Fibroblast of peridontal ligament (primary cell): Measurements from ENCODE around the gene TF.
"Not testable (repeated sequence)": the region's sequence is repeated elsewhere in the genome, so short reads cannot be mapped to it uniquely, and the experiment has no call there.

Source experiments
- DNase-seq: peaks from one replicate; pipeline ENCODE4 v3.0.0-alpha.2; 2010; ENCODE audit errors: extremely low read depth

TF gene

GRCh38 chr3:133745981-133746711 is at the start of gene TF:
Gene TF (plus strand): TSS chr3:133746393. CDS start chr3:133746441, 48 bp downstream.
- no peak for DNase-seq

- DNase-seq: no peak
Measured at GRCh38 chr3:133697960-133698359, 48.2 kb upstream of the TF start.

- no peak for DNase-seq
Measured at GRCh38 chr3:133699467-133699866, 46.7 kb upstream of the TF start.

- no peak for DNase-seq
Measured at GRCh38 chr3:133699903-133700302, 46.3 kb upstream of the TF start.

GRCh38 chr3:133700351-133700750 is 45.8 kb upstream of the TF start:
- no peak for DNase-seq

- no peak for DNase-seq
Measured at GRCh38 chr3:133701435-133702358, 44.5 kb upstream of the TF start.

- no peak for DNase-seq
Measured at GRCh38 chr3:133703915-133704314, 42.3 kb upstream of the TF start.

GRCh38 chr3:133706033-133706432 is 40.2 kb upstream of the TF start:
- DNase-seq: no peak

GRCh38 chr3:133709139-133709750 is 36.9 kb upstream of the TF start:
- no peak for DNase-seq

GRCh38 chr3:133711013-133711412 is 35.2 kb upstream of the TF start:
- DNase-seq: no peak

GRCh38 chr3:133712017-133712416 is 34.2 kb upstream of the TF start:
- no peak for DNase-seq

GRCh38 chr3:133713347-133713746 is 32.8 kb upstream of the TF start:
- no peak for DNase-seq

GRCh38 chr3:133717424-133717823 is 28.8 kb upstream of the TF start:
- DNase-seq: no peak

- no peak for DNase-seq
Measured at GRCh38 chr3:133722935-133723334, 23.3 kb upstream of the TF start.

- no peak for DNase-seq
Measured at GRCh38 chr3:133730993-133731392, 15.2 kb upstream of the TF start.

GRCh38 chr3:133732231-133732630 is 14.0 kb upstream of the TF start:
- DNase-seq: not testable (repeated sequence)

- DNase-seq: no peak
Measured at GRCh38 chr3:133733226-133733625, 13.0 kb upstream of the TF start.

- DNase-seq: no peak
Measured at GRCh38 chr3:133734305-133734704, 11.9 kb upstream of the TF start.

GRCh38 chr3:133742351-133743091 is 3.7 kb upstream of the TF start:
- peak; percentile 67 for DNase-seq

- no peak for DNase-seq
Measured at GRCh38 chr3:133744241-133744640, 2.0 kb upstream of the TF start.

- DNase-seq: no peak
Measured at GRCh38 chr3:133745108-133745507, 1.1 kb upstream of the TF start.

- DNase-seq: no peak
Measured at GRCh38 chr3:133746712-133747066, 496 bp downstream of the TF start.
